SK-MEL-5 (cell line): ENCODE measurements around the gene CCR8. TPM values are rescaled to one million over a fixed set of nuclear protein-coding genes. Genes with fewer than 3 reads are reported as not detected.
"Not testable (repeated sequence)": the region's sequence is repeated elsewhere in the genome, so short reads cannot be mapped to it uniquely, and the experiment has no call there.

ENCODE experiments used
- DNase-seq: peaks from one replicate; pipeline ENCODE4 v3.0.0-alpha.2; 2016; ENCODE audit warnings: low read depth, low spot score
- in situ Hi-C: cut with HindIII; loops from 2 replicates; pipeline ENCODE4 v1.10.0; 2016; ENCODE audit warnings: low sequenced_read_pairs, high pct_unique_total_duplicates, low pct_unique_long_range_greater_than_20kb
- total RNA-seq: library from RNA; depleted of rRNA; stranded (reverse); fragments of >200 nt; shearing (Covaris generic); gene quantifications from 2 replicates; pipeline ENCODE4 v1.2.3, GENCODE V29; 2014; rRNA removed

The CCR8 gene
- total RNA-seq, 1 experiment from 2014 or later, result not detected

- DNase-seq, in situ Hi-C loops: not testable (repeated sequence)
Measured at GRCh38 chr3:39370450-39370849, 40.9 kb downstream of the CCR8 start.

- in situ Hi-C loops, result no loop called here
- DNase-seq, result no peak
Measured at GRCh38 chr3:39372833-39373232, 43.3 kb downstream of the CCR8 start.

- no peak for DNase-seq
- in situ Hi-C loops, result no loop called here
Measured at GRCh38 chr3:39376959-39377634, 47.6 kb downstream of the CCR8 start.

- peak; percentile 58 for DNase-seq
- in situ Hi-C loops, result no loop called here
Measured at GRCh38 chr3:39378088-39378487, 48.6 kb downstream of the CCR8 start.

- in situ Hi-C loops, result no loop called here
- no peak for DNase-seq
Measured at GRCh38 chr3:39378957-39379777, 49.7 kb downstream of the CCR8 start.

GRCh38 chr3:39379778-39380155 lies 50.3 kb downstream of the CCR8 start:
- no peak for DNase-seq
- in situ Hi-C loops, result no loop called here

GRCh38 chr3:39381432-39381831 lies 51.9 kb downstream of the CCR8 start:
- in situ Hi-C loops, result no loop called here
- no peak for DNase-seq

Other genes starting within 250 kb of the CCR8 start
- 56.8 and 58.2 TPM in 2 replicates for gene GORASP1, start 222.1 kb upstream of the CCR8 start, total RNA-seq
- 0.95 and 1.7 TPM in 2 replicates for gene TTC21A, start 222.0 kb upstream of the CCR8 start, total RNA-seq
- gene CSRNP1, start 176.1 kb upstream of the CCR8 start, total RNA-seq, result 4.2 and 5.2 TPM in 2 replicates
- 0.03 TPM in 1 of 2 replicates, not detected in the other for gene XIRP1, start 137.1 kb upstream of the CCR8 start, total RNA-seq
- not detected in 2 replicates for gene CX3CR1, start 49.7 kb upstream of the CCR8 start, total RNA-seq
- 17.7 and 22.7 TPM in 2 replicates for gene SLC25A38, start 53.7 kb downstream of the CCR8 start, total RNA-seq
- gene RPSA, start 77.0 kb downstream of the CCR8 start, total RNA-seq, result 1,987 and 2,436 TPM in 2 replicates
- not detected in 2 replicates for gene MOBP, start 138.0 kb downstream of the CCR8 start, total RNA-seq